ENCODE measurements around the gene PANK2. TPM values are rescaled to one million over a fixed set of nuclear protein-coding genes. Genes with fewer than 3 reads are reported as not detected.

PANK2 gene
- total and polyA plus RNA-seq, 9 donors, result 25.8 to 40.3 (median 28.4) TPM

GRCh38 chr20:3865887-3866407 is 23.2 kb upstream of the PANK2 start:
- DNase-seq, result no peak
- Histone ChIP-seq H3K36me3 (ENCODE audit: control insufficient read depth, insufficient read depth, low read length) (peaks cover 80% of the 10 kb centered on the region), H3K27me3 (ENCODE audit: control insufficient read depth, insufficient read depth, low read length) (no peaks in the 10 kb centered on the region), H3K4me3 (ENCODE audit: low read length) (no peak overlapping the region), H3K9me3 (replicated peaks; ENCODE audit: control insufficient read depth, low read depth, low read length) (peaks cover 4% of the 10 kb centered on the region), H3K4me1 (ENCODE audit: control insufficient read depth, insufficient read depth, low read length) (peaks cover 4% of the 10 kb centered on the region), H3K27ac (ENCODE audit: low read length) (no peak overlapping the region)
- 96% methylated on average over 7 of the region's 14 CpGs for WGBS (ENCODE audit: insufficient coverage)

- peaks cover 5% of the 10 kb centered on the region for H3K4me1 ChIP-seq (ENCODE audit: control insufficient read depth, insufficient read depth, low read length)
- no peak overlapping the region for H3K4me3 ChIP-seq (ENCODE audit: low read length)
- no peak for DNase-seq
- H3K9me3 ChIP-seq (replicated peaks; ENCODE audit: control insufficient read depth, low read depth, low read length), result peaks cover 4% of the 10 kb centered on the region
- WGBS (ENCODE audit: insufficient coverage), result 76% methylated on average over 3 of the region's 3 CpGs
- H3K36me3 ChIP-seq (ENCODE audit: control insufficient read depth, insufficient read depth, low read length), result peaks cover 81% of the 10 kb centered on the region
- no peaks in the 10 kb centered on the region for H3K27me3 ChIP-seq (ENCODE audit: control insufficient read depth, insufficient read depth, low read length)
- no peak overlapping the region for H3K27ac ChIP-seq (ENCODE audit: low read length)
Observed at GRCh38 chr20:3866464-3866863, 22.7 kb upstream of the PANK2 start.

- Histone ChIP-seq H3K36me3 (ENCODE audit: control insufficient read depth, insufficient read depth, low read length) (peaks cover 81% of the 10 kb centered on the region), H3K4me3 (ENCODE audit: low read length) (no peak overlapping the region), H3K27me3 (ENCODE audit: control insufficient read depth, insufficient read depth, low read length) (no peaks in the 10 kb centered on the region), H3K27ac (ENCODE audit: low read length) (no peak overlapping the region), H3K4me1 (ENCODE audit: control insufficient read depth, insufficient read depth, low read length) (peaks cover 4% of the 10 kb centered on the region), H3K9me3 (replicated peaks; ENCODE audit: control insufficient read depth, low read depth, low read length) (no peaks in the 10 kb centered on the region)
- no CpG with 5 or more reads among the region's 2 CpGs for WGBS (ENCODE audit: insufficient coverage)
- DNase-seq, result no peak
Observed at GRCh38 chr20:3867802-3868201, 21.4 kb upstream of the PANK2 start.

GRCh38 chr20:3869839-3870634 is 19.1 kb upstream of the PANK2 start:
- Histone ChIP-seq H3K4me1 (ENCODE audit: control insufficient read depth, insufficient read depth, low read length) (peaks cover 4% of the 10 kb centered on the region), H3K36me3 (ENCODE audit: control insufficient read depth, insufficient read depth, low read length) (peaks cover 77% of the 10 kb centered on the region), H3K27me3 (ENCODE audit: control insufficient read depth, insufficient read depth, low read length) (no peaks in the 10 kb centered on the region), H3K27ac (ENCODE audit: low read length) (no peak overlapping the region), H3K4me3 (ENCODE audit: low read length) (no peak overlapping the region), H3K9me3 (replicated peaks; ENCODE audit: control insufficient read depth, low read depth, low read length) (no peaks in the 10 kb centered on the region)
- 90% methylated on average over 6 of the region's 10 CpGs for WGBS (ENCODE audit: insufficient coverage)
- DNase-seq, result no peak

- Histone ChIP-seq H3K4me3 (ENCODE audit: low read length) (no peak overlapping the region), H3K27me3 (ENCODE audit: control insufficient read depth, insufficient read depth, low read length) (no peaks in the 10 kb centered on the region), H3K9me3 (replicated peaks; ENCODE audit: control insufficient read depth, low read depth, low read length) (no peaks in the 10 kb centered on the region), H3K27ac (ENCODE audit: low read length) (no peak overlapping the region), H3K4me1 (ENCODE audit: control insufficient read depth, insufficient read depth, low read length) (peaks cover 4% of the 10 kb centered on the region), H3K36me3 (ENCODE audit: control insufficient read depth, insufficient read depth, low read length) (peaks cover 67% of the 10 kb centered on the region)
- DNase-seq, result no peak
- WGBS (ENCODE audit: insufficient coverage), result 93% methylated on average over 2 of the region's 4 CpGs
Observed at GRCh38 chr20:3871550-3872265, 17.5 kb upstream of the PANK2 start.

GRCh38 chr20:3873507-3873906 is 15.7 kb upstream of the PANK2 start:
- 88% methylated on average over 2 of the region's 5 CpGs for WGBS (ENCODE audit: insufficient coverage)
- Histone ChIP-seq H3K9me3 (replicated peaks; ENCODE audit: control insufficient read depth, low read depth, low read length) (no peaks in the 10 kb centered on the region), H3K4me1 (ENCODE audit: control insufficient read depth, insufficient read depth, low read length) (peaks cover 4% of the 10 kb centered on the region), H3K27ac (ENCODE audit: low read length) (no peak overlapping the region), H3K36me3 (ENCODE audit: control insufficient read depth, insufficient read depth, low read length) (peaks cover 57% of the 10 kb centered on the region), H3K27me3 (ENCODE audit: control insufficient read depth, insufficient read depth, low read length) (no peaks in the 10 kb centered on the region), H3K4me3 (ENCODE audit: low read length) (no peak overlapping the region)
- no peak for DNase-seq

GRCh38 chr20:3874194-3874844 is 14.9 kb upstream of the PANK2 start:
- no peak for DNase-seq
- Histone ChIP-seq H3K9me3 (replicated peaks; ENCODE audit: control insufficient read depth, low read depth, low read length) (no peaks in the 10 kb centered on the region), H3K4me1 (ENCODE audit: control insufficient read depth, insufficient read depth, low read length) (peaks cover 4% of the 10 kb centered on the region), H3K27me3 (ENCODE audit: control insufficient read depth, insufficient read depth, low read length) (no peaks in the 10 kb centered on the region), H3K36me3 (ENCODE audit: control insufficient read depth, insufficient read depth, low read length) (peaks cover 59% of the 10 kb centered on the region), H3K4me3 (ENCODE audit: low read length) (no peak overlapping the region), H3K27ac (ENCODE audit: low read length) (no peak overlapping the region)
- WGBS (ENCODE audit: insufficient coverage), result 85% methylated on average over 1 of the region's 3 CpGs

- no peak overlapping the region for H3K27ac ChIP-seq (ENCODE audit: low read length)
- H3K4me1 ChIP-seq (ENCODE audit: control insufficient read depth, insufficient read depth, low read length), result peaks cover 4% of the 10 kb centered on the region
- 91% methylated on average over 1 of the region's 9 CpGs for WGBS (ENCODE audit: insufficient coverage)
- peaks cover 53% of the 10 kb centered on the region for H3K36me3 ChIP-seq (ENCODE audit: control insufficient read depth, insufficient read depth, low read length)
- no peaks in the 10 kb centered on the region for H3K27me3 ChIP-seq (ENCODE audit: control insufficient read depth, insufficient read depth, low read length)
- no peak overlapping the region for H3K4me3 ChIP-seq (ENCODE audit: low read length)
- H3K9me3 ChIP-seq (replicated peaks; ENCODE audit: control insufficient read depth, low read depth, low read length), result no peaks in the 10 kb centered on the region
- DNase-seq, result no peak
Observed at GRCh38 chr20:3875378-3875974, 13.7 kb upstream of the PANK2 start.

- H3K36me3 ChIP-seq (ENCODE audit: control insufficient read depth, insufficient read depth, low read length), result peaks cover 50% of the 10 kb centered on the region
- H3K4me1 ChIP-seq (ENCODE audit: control insufficient read depth, insufficient read depth, low read length), result peaks cover 4% of the 10 kb centered on the region
- no CpG with 5 or more reads among the region's 1 CpG for WGBS (ENCODE audit: insufficient coverage)
- no peak overlapping the region for H3K4me3 ChIP-seq (ENCODE audit: low read length)
- no peak overlapping the region for H3K27ac ChIP-seq (ENCODE audit: low read length)
- H3K9me3 ChIP-seq (replicated peaks; ENCODE audit: control insufficient read depth, low read depth, low read length), result no peaks in the 10 kb centered on the region
- DNase-seq, result no peak
- no peaks in the 10 kb centered on the region for H3K27me3 ChIP-seq (ENCODE audit: control insufficient read depth, insufficient read depth, low read length)
Observed at GRCh38 chr20:3876000-3876399, 13.2 kb upstream of the PANK2 start.

- Histone ChIP-seq H3K9me3 (replicated peaks; ENCODE audit: control insufficient read depth, low read depth, low read length) (no peaks in the 10 kb centered on the region), H3K36me3 (ENCODE audit: control insufficient read depth, insufficient read depth, low read length) (peaks cover 48% of the 10 kb centered on the region), H3K4me1 (ENCODE audit: control insufficient read depth, insufficient read depth, low read length) (no peaks in the 10 kb centered on the region), H3K27ac (ENCODE audit: low read length) (no peak overlapping the region), H3K27me3 (ENCODE audit: control insufficient read depth, insufficient read depth, low read length) (no peaks in the 10 kb centered on the region), H3K4me3 (ENCODE audit: low read length) (no peak overlapping the region)
- DNase-seq, result no peak
Observed at GRCh38 chr20:3876676-3877075, 12.5 kb upstream of the PANK2 start.
